PC-9 (cell line): ENCODE measurements around the gene MXRA7. TPM values are rescaled to one million over a fixed set of nuclear protein-coding genes. Genes with fewer than 3 reads are reported as not detected.

Source experiments
- BruUV-seq: library from RNA; stranded (reverse); fragments of 400-500 nt; replicated peaks from 2 replicates; lab custom pipeline; 2021; lab: Mats Ljungman, UMichigan
- CTCF ChIA-PET: fragments of 300-600 bp; sonication (Branson Sonifier 250); formaldehyde crosslinking; loops from one replicate; lab custom pipeline; 2022; ENCODE audit warnings: antibody characterized with exemption; lab: Charles Lee
- POLR2A ChIA-PET: fragments of 300-600 bp; sonication (Branson Sonifier 250); formaldehyde crosslinking; loops from one replicate; lab custom pipeline; 2022; ENCODE audit warnings: antibody characterized with exemption; ENCODE audit not compliant: unreplicated experiment; lab: Charles Lee
- DNase-seq, 2 experiments: peaks; one replicate each; pipeline versions ENCODE4 v3.0.0 to v3.0.0-alpha.2; 2015 to 2022; ENCODE audit warnings: mixed read lengths in 1 of 2
- H2AFZ ChIP-seq: fragments of 200-600 bp; sonication (generic); 2 replicates; pipeline ENCODE4 v1.8.1; 2017; ENCODE audit warnings: antibody characterized with exemption
- H3F3A ChIP-seq: fragments of 200-600 bp; sonication (generic); 2 replicates; pipeline ENCODE4 v1.8.1; 2017; ENCODE audit warnings: antibody characterized with exemption, mild to moderate bottlenecking, low read depth; ENCODE audit not compliant: insufficient read depth
- H3K27ac ChIP-seq: fragments of 200-600 bp; sonication (generic); 2 replicates; pipeline ENCODE4 v1.6.1; 2016; ENCODE audit warnings: mixed run types
- H3K27me3 ChIP-seq: fragments of 200-600 bp; sonication (generic); 2 replicates; pipeline ENCODE4 v1.6.1; 2016; ENCODE audit warnings: low read depth, mixed run types; ENCODE audit not compliant: insufficient read depth
- H3K36me3 ChIP-seq: fragments of 200-600 bp; sonication (generic); 2 replicates; pipeline ENCODE4 v1.6.1; 2016; ENCODE audit warnings: low read depth, mixed run types
- H3K4me1 ChIP-seq: fragments of 200-600 bp; sonication (generic); replicated peaks from 2 replicates; pipeline ENCODE4 v1.6.1; 2016; ENCODE audit warnings: mixed run types; ENCODE audit not compliant: insufficient read depth
- H3K4me2 ChIP-seq: fragments of 200-600 bp; sonication (generic); 2 replicates; pipeline ENCODE4 v1.6.1; 2017; ENCODE audit warnings: mixed run types
- H3K4me3 ChIP-seq: fragments of 200-600 bp; sonication (generic); 2 replicates; pipeline ENCODE4 v1.6.1; 2016; ENCODE audit warnings: mixed run types
- H3K79me2 ChIP-seq: fragments of 200-600 bp; sonication (generic); 2 replicates; pipeline ENCODE4 v1.6.1; 2017; ENCODE audit warnings: low read depth, mixed run types
- H3K9me2 ChIP-seq: fragments of 200-600 bp; sonication (generic); 2 replicates; pipeline ENCODE4 v1.8.1; 2017; ENCODE audit warnings: mild to moderate bottlenecking; ENCODE audit not compliant: insufficient read depth
- H3K9me3 ChIP-seq: fragments of 200-600 bp; sonication (generic); 2 replicates; pipeline ENCODE4 v1.8.1; 2016; ENCODE audit warnings: low read depth; ENCODE audit not compliant: insufficient read depth
- H4K20me1 ChIP-seq: fragments of 200-600 bp; sonication (generic); 2 replicates; pipeline ENCODE4 v1.8.1; 2017; ENCODE audit not compliant: insufficient read depth
- CTCF ChIP-seq: fragments of 200-600 bp; sonication (generic); conservative IDR thresholded peaks from 2 replicates; pipeline ENCODE4 v1.6.1; 2017; ENCODE audit warnings: mixed run types, antibody characterized with exemption, mild to moderate bottlenecking, moderate library complexity
- EZH2 ChIP-seq: fragments of 200-600 bp; sonication (generic); IDR thresholded peaks from 2 replicates; pipeline ENCODE4 v1.8.0; 2017; ENCODE audit warnings: antibody characterized with exemption, low read depth
- intact Hi-C: fragments of 100-400 bp; cut with micrococcal nuclease; formaldehyde crosslinking; loops from one replicate; pipeline ENCODE4 v1.10.0; 2022; ENCODE audit not compliant: unreplicated experiment
- total RNA-seq: library from RNA; stranded (reverse); gene quantifications from 2 replicates; pipeline ENCODE4 v1.2.3, GENCODE V29; 2021

Gene MXRA7
- total RNA-seq, 1 experiment from 2014 or later: 5.5 TPM

GRCh38 chr17:76635659-76636360 lies 75.0 kb downstream of the MXRA7 start:
- H3K27ac ChIP-seq: no peak overlapping the region
- H2AFZ ChIP-seq: no peak overlapping the region
- BruUV-seq: no TSS peak
- POLR2A ChIA-PET: interaction anchor here (0.5 kb wide), 1 partner anchor 102 kb away, joined by 24 read pairs; no protein-coding TSS in a partner anchor
- H3K9me3 ChIP-seq: no peaks in the 10 kb centered on the region
- intact Hi-C loops: no loop called here
- peaks cover 6% of the 10 kb centered on the region for H3K4me1 ChIP-seq
- no peaks in the 10 kb centered on the region for H3K36me3 ChIP-seq
- CTCF ChIA-PET: no interaction called here
- no peaks in the 10 kb centered on the region for H3K79me2 ChIP-seq
- no peak overlapping the region for H3K4me3 ChIP-seq
- no peak overlapping the region for H3K4me2 ChIP-seq
- H3K9me2 ChIP-seq: no peaks in the 10 kb centered on the region
- TF ChIP-seq CTCF: no peak
- no peak for TF ChIP-seq EZH2
- 0 out of 2 replicates have a peak, but pooled peaks cover 3% of the 10 kb centered on the region for H3F3A ChIP-seq
- no peaks in the 10 kb centered on the region for H3K27me3 ChIP-seq
- DNase-seq: no peak
- no peaks in the 10 kb centered on the region for H4K20me1 ChIP-seq

GRCh38 chr17:76635039-76635438 lies 75.7 kb downstream of the MXRA7 start:
- POLR2A ChIA-PET: interaction anchor here (0.5 kb wide), 1 partner anchor 101 kb away, joined by 24 read pairs; no protein-coding TSS in a partner anchor
- Histone ChIP-seq H3K79me2 (no peaks in the 10 kb centered on the region), H3K4me3 (no peak overlapping the region), H4K20me1 (no peaks in the 10 kb centered on the region), H3K9me3 (no peaks in the 10 kb centered on the region), H3K9me2 (no peaks in the 10 kb centered on the region), H3K27me3 (no peaks in the 10 kb centered on the region), H2AFZ (no peak overlapping the region), H3K4me1 (no peaks in the 10 kb centered on the region), H3F3A (0 out of 2 replicates have a peak, but pooled peaks cover 3% of the 10 kb centered on the region), H3K4me2 (no peak overlapping the region), H3K27ac (no peak overlapping the region), H3K36me3 (no peaks in the 10 kb centered on the region)
- DNase-seq: no peak
- TF ChIP-seq EZH2 (no peak), CTCF (no peak)
- BruUV-seq: no TSS peak
- CTCF ChIA-PET: no interaction called here
- intact Hi-C loops: no loop called here

GRCh38 chr17:76633628-76634328 lies 77.0 kb downstream of the MXRA7 start:
- H2AFZ ChIP-seq: no peak overlapping the region
- H3K9me3 ChIP-seq: no peaks in the 10 kb centered on the region
- H3K4me2 ChIP-seq: no peak overlapping the region
- H3F3A ChIP-seq: 0 out of 2 replicates have a peak, but pooled peaks cover 3% of the 10 kb centered on the region
- no peak for TF ChIP-seq CTCF
- no peak for TF ChIP-seq EZH2
- H3K27ac ChIP-seq: no peak overlapping the region
- ChIA-PET CTCF (no interaction called here), POLR2A (no interaction called here)
- no peaks in the 10 kb centered on the region for H3K9me2 ChIP-seq
- no TSS peak for BruUV-seq
- DNase-seq: no peak
- H3K27me3 ChIP-seq: no peaks in the 10 kb centered on the region
- no peaks in the 10 kb centered on the region for H3K79me2 ChIP-seq
- H3K4me1 ChIP-seq: no peaks in the 10 kb centered on the region
- intact Hi-C loops: loop anchor here (5.0 kb wide), 1 partner anchor 39 kb away; no protein-coding TSS in a partner anchor
- no peaks in the 10 kb centered on the region for H4K20me1 ChIP-seq
- no peaks in the 10 kb centered on the region for H3K36me3 ChIP-seq
- no peak overlapping the region for H3K4me3 ChIP-seq
